ENCODE data around the gene TSSC4.

Gene TSSC4

DNA sequence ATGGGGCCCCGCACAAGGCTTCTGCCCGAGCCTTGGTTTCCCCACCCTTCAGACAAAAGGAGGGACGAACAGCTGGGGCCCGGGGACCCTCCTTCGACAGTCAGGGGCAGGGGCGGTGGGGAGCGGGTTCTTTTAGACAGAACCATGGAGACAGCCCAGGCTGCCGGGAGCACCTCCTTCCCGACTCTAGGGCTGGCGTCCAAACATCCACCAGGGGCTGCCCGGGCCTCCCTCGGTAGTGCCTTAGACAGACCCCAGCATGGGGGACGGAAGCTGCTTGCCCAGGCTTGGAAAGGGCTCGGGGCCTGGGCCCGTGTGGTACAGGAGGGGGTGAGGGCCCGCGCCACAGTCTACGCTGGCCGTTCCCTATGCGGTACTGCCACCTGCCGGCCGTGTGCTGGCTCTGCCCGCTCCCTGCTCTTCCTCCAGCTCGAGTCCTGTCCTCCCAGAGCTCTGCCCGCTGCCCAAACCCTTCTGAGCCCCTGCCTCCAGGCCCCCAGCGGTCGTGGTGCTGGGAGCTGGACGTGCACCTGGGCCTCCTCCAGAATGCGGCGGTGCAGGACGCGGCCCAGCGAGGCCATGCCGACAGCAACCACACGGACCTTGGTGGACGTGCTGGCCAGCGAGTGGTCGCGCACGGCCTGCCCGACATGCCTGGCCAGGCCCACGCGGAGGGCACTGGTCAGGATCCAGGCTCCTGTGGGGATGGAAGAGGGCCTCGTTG is 20.1 kb downstream of the TSSC4 start:
- DNase-seq: peak; percentile 77

DNA sequence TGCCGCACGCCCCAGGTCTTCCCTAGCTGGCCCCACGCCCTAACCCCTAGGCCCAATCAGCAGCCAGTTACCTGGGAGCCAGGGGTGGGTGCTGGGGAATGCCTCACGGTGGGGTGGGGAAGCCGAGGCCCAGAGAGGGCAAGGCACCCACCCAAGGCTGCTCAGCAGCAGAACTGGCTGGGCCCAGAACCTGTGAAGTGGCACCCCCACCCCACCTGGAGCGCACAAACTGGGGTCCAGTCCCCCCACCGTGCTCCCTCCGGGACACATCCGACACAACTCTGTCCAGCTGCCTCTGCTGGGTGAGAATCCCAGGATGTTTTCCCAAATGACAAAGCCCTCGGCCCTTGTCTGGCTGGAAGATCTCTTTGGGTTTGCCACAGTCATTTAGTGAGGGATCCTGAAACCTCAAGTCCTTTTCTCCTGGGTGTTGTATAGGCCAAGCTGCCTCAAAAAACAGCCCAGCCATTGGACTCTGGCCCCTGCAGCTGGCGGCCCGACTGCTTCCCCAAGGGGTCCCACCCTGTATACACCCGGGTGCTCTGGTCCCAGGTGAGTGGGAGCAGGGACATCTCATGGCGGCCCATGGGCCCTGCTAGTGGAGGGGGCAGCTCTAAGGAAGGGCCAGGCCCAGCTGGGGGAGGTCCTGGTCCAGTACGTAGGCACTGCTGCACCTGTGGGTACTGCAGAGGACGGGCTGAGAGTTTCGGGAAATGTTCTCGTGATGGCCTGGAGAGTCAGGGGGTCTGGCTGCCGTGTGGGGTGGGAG is 20.9 kb downstream of the TSSC4 start:
- no peak for DNase-seq

DNA sequence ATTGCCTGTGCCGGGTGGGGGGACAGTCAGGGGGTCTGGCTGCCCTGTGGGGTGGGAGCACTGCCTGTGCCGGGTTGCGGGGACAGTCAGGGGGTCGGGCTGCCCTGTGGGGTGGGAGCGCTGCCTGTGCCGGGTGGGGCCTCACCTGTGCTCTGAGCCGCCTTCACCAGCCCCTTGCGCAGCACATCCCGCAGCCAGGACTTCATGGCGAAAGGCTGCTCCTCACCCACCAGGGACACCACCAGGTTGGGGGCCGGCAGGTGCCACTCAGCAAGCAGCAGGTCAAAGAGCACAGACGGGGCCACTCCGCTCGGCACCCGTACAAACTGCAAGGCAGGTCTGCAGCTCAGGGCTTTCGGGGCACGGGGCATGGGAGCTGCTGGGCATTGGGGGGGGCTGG is 21.4 kb downstream of the TSSC4 start:
- DNase-seq: no peak

DNA sequence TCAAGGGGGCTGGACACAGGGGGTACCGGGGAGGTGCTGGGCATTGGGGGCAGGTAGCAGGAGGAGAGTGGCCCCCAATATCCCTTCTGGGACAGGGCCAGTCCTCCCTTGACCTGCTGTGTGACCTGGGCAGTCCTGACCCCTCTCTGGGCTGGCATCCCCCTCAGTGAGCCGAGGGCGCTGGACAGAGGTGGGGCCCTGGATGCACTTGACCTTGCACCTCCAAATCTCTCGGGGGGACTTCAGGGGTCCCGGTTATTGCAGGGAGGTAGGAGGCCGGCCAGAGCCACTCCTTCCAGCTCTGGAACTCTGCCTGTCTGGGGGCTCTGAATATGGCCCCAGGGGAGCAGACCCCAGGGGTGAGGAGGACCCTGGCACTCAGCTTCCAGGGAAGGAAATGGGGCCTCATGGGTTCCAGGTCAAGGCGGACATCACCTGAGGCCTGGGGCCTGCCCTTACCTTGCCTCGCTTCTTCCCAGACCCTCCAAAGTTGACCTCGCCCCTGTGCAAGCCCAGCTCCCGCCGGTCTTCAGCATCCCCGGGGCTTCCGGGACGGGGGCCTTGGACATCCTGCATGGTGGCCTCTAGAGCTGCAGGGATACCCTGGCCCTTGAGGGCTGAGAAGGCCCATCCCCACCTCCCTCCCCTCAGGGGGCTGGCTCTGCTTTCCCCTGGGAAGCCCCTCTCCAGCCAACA is 22.1 kb downstream of the TSSC4 start:
- no peak for DNase-seq

DNA sequence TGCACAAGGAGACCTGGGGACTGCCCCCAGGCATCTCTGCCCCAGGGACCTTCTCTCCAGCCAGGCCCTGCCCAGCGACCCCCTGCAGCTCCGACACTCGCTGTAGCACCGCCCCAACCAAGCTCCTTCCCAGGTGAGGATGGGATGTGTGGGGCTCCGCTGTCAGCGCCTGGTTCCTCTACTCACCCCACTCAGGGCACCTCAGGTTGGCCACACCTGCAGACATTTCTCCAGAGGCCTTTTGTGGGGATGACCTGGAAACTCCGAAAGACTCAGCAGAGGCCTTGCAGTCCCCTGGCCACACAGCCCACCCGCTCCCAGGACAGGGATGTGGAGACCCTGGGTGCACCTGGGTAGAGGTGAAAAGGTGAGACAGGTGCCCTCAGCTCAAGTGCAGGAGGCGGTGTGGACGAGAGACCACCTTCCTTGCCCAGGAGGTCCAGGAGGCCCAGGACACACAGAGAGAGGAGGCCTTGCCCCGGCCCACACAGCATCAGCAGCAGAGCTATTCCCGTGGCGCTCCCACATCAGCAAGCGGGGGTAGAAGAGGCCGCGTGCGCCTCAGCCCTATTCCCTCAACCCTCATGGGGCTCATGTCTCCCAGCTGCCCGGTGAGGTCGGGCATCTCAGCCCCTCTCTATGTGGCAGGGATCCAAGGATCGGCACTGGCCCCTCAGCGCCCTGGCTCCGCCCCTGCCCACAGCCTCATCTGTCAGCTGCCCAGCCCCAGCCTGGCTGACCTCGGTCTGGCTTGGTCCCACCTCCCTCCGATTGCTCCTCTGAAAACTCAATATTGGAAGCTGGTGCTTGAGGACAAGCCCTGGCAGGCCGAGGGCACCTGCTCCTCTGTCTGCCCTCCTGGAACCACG is 22.8 kb downstream of the TSSC4 start:
- no peak for DNase-seq

DNA sequence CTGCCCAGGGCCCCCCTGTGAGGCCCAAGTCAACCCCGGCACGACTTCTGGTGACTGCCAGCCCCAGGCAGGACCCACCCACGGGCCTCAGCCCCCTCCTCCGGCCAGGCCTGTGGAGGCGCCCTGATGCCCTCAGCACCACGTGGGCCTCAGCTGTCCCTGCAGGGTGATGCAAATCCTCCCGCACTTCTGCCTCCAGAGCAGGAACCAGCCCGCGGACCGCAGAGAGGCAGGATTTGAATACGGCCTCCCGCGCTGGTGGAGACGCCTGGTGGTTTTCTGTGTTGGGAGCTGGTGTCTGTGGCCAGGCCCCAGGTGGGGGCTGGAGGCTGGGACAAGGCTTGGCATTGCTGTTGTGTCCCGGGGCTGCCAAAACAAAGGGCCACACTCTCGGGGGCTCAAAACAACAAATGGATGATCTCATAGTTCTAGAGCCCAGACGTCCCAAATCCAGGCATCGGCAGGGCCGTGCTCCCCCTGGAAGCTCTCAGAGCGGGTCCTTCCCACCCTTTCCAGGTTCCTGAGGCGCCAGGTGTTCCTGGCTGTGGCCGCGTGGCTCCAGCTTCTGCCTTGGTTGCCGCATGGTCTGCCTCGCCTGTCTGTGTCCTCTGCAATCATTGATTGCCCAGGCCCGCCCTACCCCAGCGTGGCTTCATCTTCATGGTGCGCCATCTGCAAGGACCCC is 24.4 kb downstream of the TSSC4 start:
- no peak for DNase-seq

DNA sequence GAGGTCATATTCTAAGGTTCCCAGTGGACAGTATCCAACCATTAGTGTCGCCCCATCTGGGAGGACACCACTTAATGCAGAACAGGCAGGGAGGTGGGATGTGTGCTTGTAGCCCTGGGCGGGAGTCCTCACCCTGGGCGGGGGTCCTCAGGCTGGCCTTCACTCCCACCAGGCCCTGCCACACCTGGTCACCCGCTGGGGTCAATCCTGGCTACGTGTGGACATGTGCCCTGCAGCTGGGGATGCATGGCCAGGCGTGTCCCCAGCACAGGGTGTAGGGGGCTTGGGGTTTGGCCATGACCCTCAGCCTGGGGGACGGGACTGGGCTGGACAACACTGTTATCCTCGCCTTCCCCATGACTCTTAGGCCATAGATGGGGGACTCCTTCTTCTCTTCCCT is 25.0 kb downstream of the TSSC4 start:
- DNase-seq: no peak

DNA sequence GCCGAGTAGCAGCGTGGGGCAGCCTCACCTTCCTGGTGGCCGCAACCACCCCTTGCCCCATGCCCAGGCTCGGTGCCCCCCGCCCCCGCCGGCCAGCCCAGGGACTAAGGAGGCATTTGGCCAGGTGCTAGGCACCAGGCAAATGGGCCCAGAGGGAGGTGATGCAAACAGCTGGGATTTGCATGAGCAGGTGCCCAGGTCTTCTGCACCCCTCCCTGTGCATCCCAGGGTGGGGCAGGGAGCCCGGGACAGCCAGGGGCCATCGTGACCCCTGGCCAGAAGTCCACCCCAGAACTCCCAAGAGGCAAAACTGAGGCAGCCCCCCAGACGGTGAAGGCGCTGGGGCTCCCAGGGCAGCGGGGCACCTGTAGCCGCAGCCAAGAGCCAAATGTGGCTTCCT is 25.7 kb downstream of the TSSC4 start:
- no peak for DNase-seq

DNA sequence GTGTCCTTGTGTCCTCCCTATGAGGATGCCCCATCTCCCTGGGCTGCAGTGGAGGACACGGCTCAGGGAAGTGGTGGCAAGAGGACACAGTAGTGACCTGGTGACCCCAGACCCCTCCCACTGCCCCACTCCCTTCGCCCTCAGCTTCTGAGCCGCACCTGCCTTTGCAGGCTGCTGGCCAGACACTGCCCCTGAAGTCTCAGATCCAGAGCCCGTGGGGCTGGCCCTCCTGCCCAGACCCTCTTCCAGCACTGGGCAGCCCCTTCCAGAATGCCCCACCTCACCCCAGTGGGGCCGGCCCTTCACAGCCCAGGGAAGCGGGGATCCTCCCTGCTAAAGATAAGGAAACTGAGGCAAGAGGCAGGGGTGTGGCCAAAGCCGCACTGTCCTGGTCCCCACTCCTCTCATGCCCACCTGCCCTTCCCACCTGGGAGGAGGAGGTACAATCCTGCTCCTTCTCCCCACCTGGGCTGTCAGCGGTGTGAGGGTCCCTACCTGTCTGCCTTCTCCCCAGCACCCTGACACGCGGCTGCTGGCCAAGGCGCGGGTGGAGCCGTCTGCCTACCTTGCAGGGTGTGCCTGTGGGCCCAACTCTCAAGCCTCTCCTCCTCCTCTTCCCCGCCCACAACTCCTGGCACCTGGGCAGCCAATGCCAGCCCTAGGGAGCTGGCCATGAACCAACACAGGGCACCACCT is 26.4 kb downstream of the TSSC4 start:
- DNase-seq: no peak

DNA sequence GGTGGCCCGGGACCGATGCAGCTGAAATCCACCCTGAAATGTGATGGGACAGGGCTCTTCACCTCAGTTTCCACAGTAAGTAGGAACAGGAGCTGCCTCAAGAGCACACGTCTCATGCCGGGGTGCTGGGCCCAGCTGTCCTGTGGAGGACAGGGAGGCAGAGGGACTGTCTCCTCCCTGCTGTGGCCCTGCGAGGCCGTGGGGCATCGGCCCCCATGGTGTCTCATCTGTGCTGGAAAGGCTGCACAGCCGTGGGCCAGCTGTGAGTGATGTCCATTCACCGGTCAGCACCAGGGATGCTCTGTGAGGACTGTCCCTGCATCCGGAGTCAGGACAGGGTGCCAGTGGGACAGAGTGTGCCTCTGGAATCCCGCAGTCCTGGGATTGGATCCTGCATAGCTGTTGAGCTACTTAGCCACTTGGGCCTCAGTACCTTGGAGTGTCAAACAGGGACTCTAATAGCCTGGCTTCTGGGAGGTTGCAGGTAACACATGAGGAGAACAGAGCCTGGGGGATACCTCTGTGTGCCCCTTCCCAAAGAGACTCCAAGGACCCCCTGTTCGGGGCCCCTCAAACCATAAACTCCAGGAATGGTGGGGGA is 27.3 kb downstream of the TSSC4 start:
- DNase-seq: no peak

DNA sequence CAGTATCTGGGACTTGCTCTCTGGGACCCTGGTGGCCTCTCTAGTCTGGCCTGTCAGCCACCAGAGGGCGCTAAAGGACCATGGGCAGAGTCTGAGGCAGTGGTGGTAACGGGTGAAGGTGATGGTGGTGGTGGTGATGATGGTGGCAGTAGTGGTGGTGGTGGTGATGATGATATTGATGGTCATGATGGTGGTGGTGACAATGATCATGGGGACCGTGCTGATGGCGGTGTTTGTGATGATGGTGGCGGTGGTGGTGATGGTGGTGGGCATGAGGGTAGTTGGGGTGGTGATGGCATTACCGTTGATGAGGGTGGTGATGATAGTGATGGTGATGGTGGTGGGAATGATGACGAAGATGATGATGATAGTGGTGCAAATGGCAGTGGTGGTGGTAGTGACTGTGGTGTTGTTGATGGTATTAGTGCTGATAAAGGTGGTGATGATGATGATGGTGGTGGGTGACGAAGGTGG is 27.8 kb downstream of the TSSC4 start:
- peak; percentile 55 for DNase-seq

DNA sequence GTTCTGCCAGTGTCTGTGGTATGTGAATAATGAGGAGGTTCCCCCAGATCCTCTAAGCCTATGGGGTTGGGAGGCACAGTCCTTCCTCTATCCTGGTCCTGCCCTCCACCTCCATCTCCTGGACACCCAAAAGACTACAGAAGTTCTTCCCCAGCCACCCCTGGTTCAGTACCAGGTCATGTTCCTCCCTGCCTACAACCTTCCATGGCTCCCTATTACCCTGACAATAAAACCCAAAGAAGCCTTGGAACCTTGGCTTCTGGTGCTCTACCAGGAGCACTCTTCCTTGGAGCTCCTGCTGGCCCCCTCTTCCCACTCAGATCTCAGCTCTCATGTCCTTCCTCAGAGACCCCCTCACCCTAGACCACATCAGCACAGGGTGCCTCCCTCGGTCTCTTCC is 30.8 kb downstream of the TSSC4 start:
- no peak for DNase-seq

DNA sequence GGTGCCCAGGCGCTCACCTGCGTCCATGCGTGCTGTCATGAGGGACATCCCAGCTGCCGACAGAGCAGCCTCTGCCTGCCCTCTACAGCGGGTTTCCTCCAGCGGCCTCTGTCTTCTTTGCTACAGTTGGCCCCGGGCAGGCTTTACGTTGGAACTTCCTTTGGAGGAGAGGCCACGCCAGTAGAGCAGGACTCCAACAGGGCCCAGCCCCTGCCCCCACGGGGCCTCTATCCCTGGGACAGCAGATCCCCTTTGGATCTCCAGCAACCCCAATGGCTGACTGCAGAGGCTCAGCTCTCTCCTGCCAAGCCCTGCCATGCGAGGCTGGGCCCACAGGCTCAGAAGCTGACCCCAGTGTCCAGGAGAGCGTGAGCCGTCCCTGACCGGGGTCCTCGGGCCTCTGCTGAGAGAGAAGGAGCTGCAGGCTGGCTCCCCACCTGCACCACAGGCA is 31.6 kb downstream of the TSSC4 start:
- no peak for DNase-seq

DNA sequence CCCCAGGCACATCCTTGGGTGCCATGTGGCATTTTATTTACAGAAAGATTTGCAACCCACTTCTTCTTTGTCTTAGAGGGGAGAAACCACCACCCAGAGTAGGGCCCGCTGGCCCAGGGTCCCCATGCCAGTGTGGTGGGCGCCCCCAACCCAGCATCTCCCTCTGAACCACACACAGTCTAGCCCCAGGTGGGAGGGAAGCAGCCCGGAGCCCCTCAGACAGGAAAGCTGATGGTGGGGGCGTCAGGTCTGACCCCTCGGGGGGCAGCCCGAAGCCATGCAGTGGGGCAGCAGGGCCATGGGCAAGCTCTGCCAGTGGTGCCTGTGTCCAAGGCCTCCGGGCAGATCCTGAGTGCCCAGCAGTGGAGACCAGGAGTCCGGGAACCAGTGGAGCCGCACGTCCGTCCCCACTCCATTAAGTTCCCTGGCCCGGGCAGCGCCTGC is 32.1 kb downstream of the TSSC4 start:
- DNase-seq: no peak

DNA sequence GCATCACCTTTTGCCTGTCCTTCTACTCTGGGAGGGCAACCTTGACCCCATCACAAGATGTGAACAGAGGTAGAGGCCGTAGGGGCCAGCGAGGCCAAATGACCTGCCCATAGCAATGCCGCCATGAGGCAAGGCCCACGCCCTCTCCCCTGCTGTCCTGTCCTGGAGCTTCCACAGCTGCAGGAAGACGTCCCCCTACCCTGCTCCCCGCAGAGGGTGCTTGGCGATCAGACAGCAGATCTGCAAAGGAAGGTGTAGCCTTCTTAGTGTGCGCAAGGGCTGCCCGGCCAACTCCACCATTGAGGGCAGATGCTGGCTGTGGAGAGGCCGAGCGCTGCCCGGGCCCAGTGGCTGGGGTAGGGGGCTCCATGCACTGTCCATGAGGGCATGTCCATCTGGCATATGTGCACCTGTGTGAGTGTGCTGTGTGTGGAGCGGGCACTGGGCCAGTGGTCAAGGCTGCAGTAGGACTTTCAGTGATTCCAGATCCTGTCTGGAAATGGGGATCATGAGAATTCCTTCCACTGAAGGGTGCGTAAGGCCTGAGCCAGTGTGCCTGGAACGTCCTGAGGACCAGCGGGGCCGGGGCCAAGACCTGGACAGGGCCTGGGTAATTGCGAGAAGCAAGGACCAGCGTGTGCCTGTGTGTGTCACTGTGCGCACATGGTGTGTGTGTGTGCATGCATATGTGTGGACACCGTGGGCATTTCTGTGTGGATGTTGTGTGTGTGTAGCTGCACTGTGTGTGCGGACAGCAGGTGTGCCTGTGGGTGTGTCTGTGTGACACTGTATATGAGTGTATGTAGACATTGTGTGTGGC is 32.8 kb downstream of the TSSC4 start:
- no peak for DNase-seq

DNA sequence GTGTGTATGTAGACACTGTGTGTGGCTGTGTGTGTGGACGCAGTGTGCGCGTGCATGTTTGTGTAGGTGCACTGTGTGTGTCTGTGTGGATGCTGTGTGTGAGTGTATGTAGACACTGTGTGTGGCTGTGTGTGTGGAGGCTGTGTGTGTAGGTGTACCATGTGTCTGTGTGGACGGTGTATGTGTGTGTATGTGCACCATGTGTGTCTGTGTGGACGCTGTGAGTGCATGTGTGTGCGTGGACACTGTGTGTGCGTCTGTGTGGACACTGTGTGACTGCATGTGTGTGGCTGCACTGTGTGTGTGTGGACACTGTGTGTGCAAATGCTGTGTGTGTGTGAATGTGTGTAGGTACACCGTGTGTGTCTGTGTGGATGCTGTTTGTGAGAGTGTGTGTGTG is 33.5 kb downstream of the TSSC4 start:
- no peak for DNase-seq

DNA sequence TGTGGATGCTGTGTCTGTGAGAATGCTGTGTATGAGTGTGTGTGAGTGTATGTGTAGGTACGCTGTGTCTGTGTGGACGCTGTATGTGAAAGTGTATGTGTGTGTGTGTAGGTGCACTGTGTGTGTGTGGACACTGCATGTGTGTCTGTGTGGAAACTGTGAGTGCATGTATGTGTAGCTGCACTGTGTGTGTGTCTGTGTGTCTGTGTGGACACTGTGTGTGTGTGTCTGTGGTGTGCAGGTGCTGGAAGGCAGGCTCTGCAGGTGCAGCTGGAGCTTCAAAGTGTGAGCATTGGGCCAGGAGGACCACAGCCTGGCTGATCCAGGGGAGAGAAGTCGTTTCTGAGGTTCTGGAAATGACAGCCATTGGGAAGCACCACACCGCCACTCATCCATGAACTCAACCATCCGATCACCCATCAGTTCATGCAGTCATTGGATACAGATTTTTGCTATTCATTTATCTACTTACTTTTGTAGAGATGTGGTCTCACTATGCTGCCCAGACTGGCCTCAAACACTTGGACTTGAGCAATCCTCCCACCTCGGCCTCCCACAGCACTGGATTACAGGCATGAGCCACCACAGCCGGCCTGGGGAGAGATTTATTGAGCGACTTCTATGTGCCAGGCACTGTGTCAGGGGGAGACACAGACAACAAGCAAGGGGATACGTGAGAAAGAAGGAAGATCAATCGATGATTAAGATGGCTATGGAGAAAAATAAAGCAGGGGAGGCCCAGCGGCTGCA is 34.1 kb downstream of the TSSC4 start:
- no peak for DNase-seq

DNA sequence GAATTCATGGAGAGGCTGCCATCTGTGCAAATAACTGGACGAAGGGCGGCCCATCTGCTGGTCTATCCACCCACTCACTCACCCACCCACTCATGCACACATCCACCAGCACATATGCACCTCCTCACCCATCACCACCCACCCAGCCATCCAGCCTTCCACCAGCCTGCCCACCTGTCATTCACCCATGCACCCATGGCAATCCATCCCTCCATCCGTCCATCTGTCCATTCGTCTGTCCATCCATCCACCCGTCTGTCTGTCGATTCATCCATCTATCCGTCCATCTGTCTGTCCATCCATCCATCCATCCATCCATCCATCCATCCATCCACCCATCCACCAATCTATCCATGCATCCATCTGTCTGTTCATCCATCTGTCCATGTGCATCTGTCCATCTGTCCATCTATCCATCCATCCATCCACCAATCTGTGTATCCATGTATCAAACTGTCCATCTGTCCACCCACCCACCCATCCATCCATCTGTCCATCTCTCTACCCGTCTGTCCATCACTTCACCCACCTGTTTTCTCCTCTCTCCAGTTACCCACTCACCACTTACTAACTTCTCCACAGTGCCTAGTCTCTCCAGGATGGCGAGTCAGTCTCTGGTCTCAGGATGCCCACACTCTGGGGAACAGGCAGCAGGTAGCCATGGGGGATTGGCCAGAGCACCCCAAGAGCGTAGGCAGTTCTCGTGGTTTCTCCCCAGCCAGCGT is 34.9 kb downstream of the TSSC4 start:
- DNase-seq: no peak

All from NCI-H146 (cell line).